Naive thymus-derived CD8-positive, alpha-beta T cell (primary cell): Measurements from ENCODE around the gene LIN7A. TPM values are rescaled to one million over a fixed set of nuclear protein-coding genes. Genes with fewer than 3 reads are reported as not detected.

Experiments
- ATAC-seq, 2 donors: fragments of 150-1000 bp; cut with Tn5 transposase in 1 of 2; sonication (Bioruptor Pico), chemical (Tn5 transposase) in 1 of 2; 1 replicate in 1 of 2; 2 replicates in 1 of 2; pipeline ENCODE4 v1.10.0; 2021; ENCODE audit warnings: mild to moderate bottlenecking in 2 of 2, moderate library complexity in 2 of 2
- POLR2A ChIA-PET: fragments of 350-600 bp; sonication (Branson Sonifier 250); formaldehyde crosslinking; loops from one replicate; lab custom pipeline; 2021; ENCODE audit warnings: antibody characterized with exemption; lab: Charles Lee
- DNase-seq, 10 donors: peaks; one replicate each; pipeline versions ENCODE4 v3.0.0 to v3.0.0-alpha.2; 2020 to 2022
- H3K27ac Mint-ChIP-seq, 10 donors: one replicate each; pipeline ENCODE4 v1.8.0; 2020 to 2022; ENCODE audit warnings: mild to moderate bottlenecking in 10 of 10, mixed read lengths in 10 of 10, moderate library complexity in 4 of 10, inconsistent platforms in 1 of 10
- H3K27me3 Mint-ChIP-seq, 5 donors: one replicate each; pipeline ENCODE4 v1.8.0; 2021 to 2022; ENCODE audit warnings: mixed read lengths in 5 of 5
- H3K36me3 Mint-ChIP-seq, 3 donors: one replicate each; pipeline ENCODE4 v1.8.0; 2020 to 2022; ENCODE audit warnings: mixed read lengths in 3 of 3, mild to moderate bottlenecking in 2 of 3, inconsistent platforms in 1 of 3
- H3K4me1 Mint-ChIP-seq, 4 donors: one replicate each; pipeline ENCODE4 v1.8.0; 2021 to 2022; ENCODE audit warnings: mixed read lengths in 4 of 4
- H3K4me3 Mint-ChIP-seq, 10 donors: one replicate each; pipeline ENCODE4 v1.8.0; 2020 to 2022; ENCODE audit warnings: mild to moderate bottlenecking in 10 of 10, mixed read lengths in 10 of 10, moderate library complexity in 6 of 10, inconsistent platforms in 1 of 10
- H3K9me3 Mint-ChIP-seq, 9 donors: one replicate each; pipeline ENCODE4 v1.8.0; 2020 to 2022; ENCODE audit warnings: mixed read lengths in 9 of 9, mild to moderate bottlenecking in 3 of 9, inconsistent platforms in 1 of 9, moderate library complexity in 1 of 9
- polyA plus RNA-seq, 3 donors: library from polyadenylated mRNA; unstranded; fragments of 300-500 nt; fragmentation: Illumina TruSeq; gene quantifications; one replicate each; pipeline ENCODE4 v1.2.3, GENCODE V29; 2021
- total RNA-seq, 8 experiments: library from RNA in 2 of 8; stranded (reverse) in 2 of 8; gene quantifications; one replicate each; pipeline ENCODE4 v1.2.3 and lab custom pipeline; 2021 to 2026

The LIN7A gene, protein sequence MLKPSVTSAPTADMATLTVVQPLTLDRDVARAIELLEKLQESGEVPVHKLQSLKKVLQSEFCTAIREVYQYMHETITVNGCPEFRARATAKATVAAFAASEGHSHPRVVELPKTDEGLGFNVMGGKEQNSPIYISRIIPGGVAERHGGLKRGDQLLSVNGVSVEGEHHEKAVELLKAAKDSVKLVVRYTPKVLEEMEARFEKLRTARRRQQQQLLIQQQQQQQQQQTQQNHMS
- total RNA-seq (not detected), polyA plus RNA-seq (not detected), total RNA-seq (lab: John Stamatoyannopoulos, UW) (0 reads per million in 6 experiments)

GRCh38 chr12:80937391-80938238, at the start of gene LIN7A:
TSS of gene LIN7A (minus strand) at chr12:80937934. CDS start at chr12:80937722, 212 bp downstream.
- ATAC-seq (no peak), DNase-seq (no peak)
- peaks cover 0 to 7% (median 3%) of the 10 kb centered on the region in 9 donors for H3K9me3 Mint-ChIP-seq
- H3K27me3 Mint-ChIP-seq, result peaks cover 19 to 36% (median 25%) of the 10 kb centered on the region in 5 donors
- H3K4me3 Mint-ChIP-seq, result peak within 1 kb of the TSS in 2 of 10 donors; percentile 24 to 39
- POLR2A ChIA-PET, result no interaction called here
- no peak within 1 kb of the TSS for H3K27ac Mint-ChIP-seq
- H3K4me1 Mint-ChIP-seq, result no peaks in the 10 kb centered on the region
- H3K36me3 Mint-ChIP-seq, result no peaks in the 10 kb centered on the region

- Mint-ChIP-seq H3K9me3 (peaks cover 0 to 16% (median 2%) of the 10 kb centered on the region in 9 donors), H3K4me3 (no peak overlapping the region), H3K27me3 (no peaks in the 10 kb centered on the region), H3K4me1 (no peaks in the 10 kb centered on the region), H3K36me3 (no peaks in the 10 kb centered on the region), H3K27ac (no peak overlapping the region)
- POLR2A ChIA-PET, result no interaction called here
- ATAC-seq (no peak), DNase-seq (no peak)
These were observed 48.5 kb upstream of the LIN7A start for GRCh38 chr12:80986224-80986623.

DNA sequence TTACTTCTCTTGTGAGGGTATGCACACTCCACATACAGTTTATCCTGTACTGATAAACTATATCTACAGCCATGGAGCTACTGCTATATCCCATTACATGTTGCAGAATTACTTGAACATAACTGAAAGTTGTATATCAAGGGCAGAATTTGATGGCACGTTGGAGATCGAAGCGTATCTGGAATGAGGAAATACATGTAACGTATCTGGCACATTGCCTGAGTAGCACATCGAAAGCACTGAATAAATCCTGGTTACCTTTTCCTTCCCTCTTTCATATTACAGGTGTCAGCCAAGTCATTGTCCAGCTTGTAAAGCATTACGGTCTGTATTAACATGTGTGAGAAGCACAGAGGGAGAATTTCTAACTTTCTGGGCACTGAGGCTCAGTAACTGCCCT, 42.1 kb upstream of the LIN7A start:
- H3K4me3 Mint-ChIP-seq, result no peak overlapping the region
- POLR2A ChIA-PET, result no interaction called here
- no peak for ATAC-seq
- H3K36me3 Mint-ChIP-seq, result no peaks in the 10 kb centered on the region
- no peak for DNase-seq
- H3K27me3 Mint-ChIP-seq, result no peaks in the 10 kb centered on the region
- H3K9me3 Mint-ChIP-seq, result peaks cover 0 to 9% (median 6%) of the 10 kb centered on the region in 9 donors
- H3K4me1 Mint-ChIP-seq, result no peaks in the 10 kb centered on the region
- no peak overlapping the region for H3K27ac Mint-ChIP-seq

DNA sequence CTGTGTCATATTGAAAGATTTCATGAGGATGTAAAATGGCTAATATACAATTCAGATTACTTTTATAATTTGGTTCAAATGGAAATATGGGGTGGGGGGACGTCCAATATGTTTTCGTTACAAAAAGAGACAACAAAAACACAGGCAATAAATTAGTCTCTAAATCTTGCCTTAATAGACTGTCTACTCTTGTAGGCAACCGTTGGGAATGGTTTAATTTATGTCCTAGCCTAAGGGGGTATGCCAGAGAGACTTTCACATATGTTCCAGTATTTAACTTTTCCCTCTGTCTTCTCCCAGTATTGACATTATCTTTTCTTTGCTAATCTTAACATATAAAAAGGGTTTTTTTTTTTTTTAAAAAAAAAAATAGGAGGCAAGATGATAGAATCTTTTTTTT, 41.5 kb upstream of the LIN7A start:
- Mint-ChIP-seq H3K36me3 (no peaks in the 10 kb centered on the region), H3K4me1 (no peaks in the 10 kb centered on the region), H3K9me3 (peaks cover 0 to 9% (median 5%) of the 10 kb centered on the region in 9 donors), H3K27me3 (no peaks in the 10 kb centered on the region), H3K4me3 (no peak overlapping the region), H3K27ac (no peak overlapping the region)
- ATAC-seq, result no peak
- no peak for DNase-seq
- POLR2A ChIA-PET, result no interaction called here

DNA sequence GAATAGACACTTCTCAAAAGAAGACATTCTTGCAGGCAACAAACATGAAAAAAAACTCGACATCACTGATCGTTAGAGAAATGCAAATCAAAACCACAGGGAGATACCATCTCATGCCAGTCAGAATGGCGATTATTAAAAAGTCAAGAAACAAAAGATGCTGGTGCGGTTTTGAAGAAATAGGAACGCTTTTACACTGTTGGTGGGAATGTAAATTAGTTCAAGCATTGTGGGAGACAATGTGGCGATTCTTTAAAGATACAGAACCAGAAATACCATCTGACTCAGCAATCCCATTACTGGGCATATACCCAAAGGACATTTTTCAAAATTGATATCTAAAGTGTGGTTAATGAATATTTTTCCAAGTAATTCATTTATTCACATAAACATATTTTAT, 39.6 kb upstream of the LIN7A start:
- H3K27ac Mint-ChIP-seq, result no peak overlapping the region
- no peak for ATAC-seq
- no peak for DNase-seq
- no peak overlapping the region for H3K4me3 Mint-ChIP-seq
- POLR2A ChIA-PET, result no interaction called here
- no peaks in the 10 kb centered on the region for H3K36me3 Mint-ChIP-seq
- H3K4me1 Mint-ChIP-seq, result no peaks in the 10 kb centered on the region
- H3K27me3 Mint-ChIP-seq, result no peaks in the 10 kb centered on the region
- peaks cover 0 to 9% (median 4%) of the 10 kb centered on the region in 9 donors for H3K9me3 Mint-ChIP-seq

DNA sequence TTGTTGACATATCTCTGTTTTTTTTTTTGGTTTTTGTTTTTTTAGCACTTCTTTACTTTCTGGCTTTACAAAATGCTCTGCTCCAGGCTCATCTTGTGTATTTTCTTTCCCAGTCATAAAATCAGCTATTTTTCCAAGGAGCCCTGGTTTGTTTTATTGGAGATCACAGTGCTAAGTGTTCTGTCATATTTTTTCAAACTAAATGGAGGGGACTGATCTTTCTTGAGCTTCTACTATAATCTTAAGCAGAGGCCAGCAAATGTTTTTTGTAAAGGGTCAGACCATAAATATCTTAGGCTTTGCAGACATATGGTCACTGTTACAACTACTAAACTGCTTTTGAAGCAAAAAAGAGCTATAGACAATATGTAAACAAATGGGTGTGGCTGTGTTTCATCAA, 30.6 kb upstream of the LIN7A start:
- Mint-ChIP-seq H3K27ac (no peak overlapping the region), H3K9me3 (peaks cover 0 to 10% (median 3%) of the 10 kb centered on the region in 9 donors), H3K36me3 (no peaks in the 10 kb centered on the region), H3K4me3 (no peak overlapping the region), H3K27me3 (peaks cover 0 to 2% (median 0%) of the 10 kb centered on the region in 5 donors), H3K4me1 (no peaks in the 10 kb centered on the region)
- ATAC-seq, result no peak
- POLR2A ChIA-PET, result no interaction called here
- DNase-seq, result no peak

- peaks cover 0 to 2% (median 0%) of the 10 kb centered on the region in 5 donors for H3K27me3 Mint-ChIP-seq
- H3K4me1 Mint-ChIP-seq, result no peaks in the 10 kb centered on the region
- DNase-seq (no peak), ATAC-seq (no peak)
- POLR2A ChIA-PET, result no interaction called here
- peaks cover 0 to 14% (median 3%) of the 10 kb centered on the region in 9 donors for H3K9me3 Mint-ChIP-seq
- no peak overlapping the region for H3K4me3 Mint-ChIP-seq
- H3K36me3 Mint-ChIP-seq, result no peaks in the 10 kb centered on the region
- no peak overlapping the region for H3K27ac Mint-ChIP-seq
These were observed 29.8 kb upstream of the LIN7A start for GRCh38 chr12:80967565-80967964.

DNA sequence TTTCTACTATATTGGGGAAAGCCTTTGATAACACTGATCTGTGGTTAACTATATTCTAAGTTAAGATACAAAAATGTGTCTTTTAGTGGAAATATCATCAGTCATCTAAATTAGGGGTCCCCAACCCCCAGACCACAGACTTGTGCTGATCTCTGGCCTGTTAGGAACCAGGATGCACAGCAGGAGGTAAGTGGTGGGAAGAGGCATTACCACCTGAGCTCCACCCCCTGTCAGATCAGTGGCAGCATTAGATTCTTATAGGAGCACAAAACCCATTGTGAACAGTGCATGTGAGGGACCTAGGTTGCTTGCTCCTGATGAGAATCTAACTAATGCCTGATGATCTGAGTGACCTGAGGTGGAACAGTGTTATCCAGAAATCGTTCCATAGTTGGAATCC, 28.3 kb upstream of the LIN7A start:
- H3K27me3 Mint-ChIP-seq, result peaks cover 0 to 2% (median 0%) of the 10 kb centered on the region in 5 donors
- H3K4me3 Mint-ChIP-seq, result no peak overlapping the region
- H3K9me3 Mint-ChIP-seq, result peaks cover 0 to 20% (median 5%) of the 10 kb centered on the region in 9 donors
- no peak for ATAC-seq
- no peaks in the 10 kb centered on the region for H3K4me1 Mint-ChIP-seq
- DNase-seq, result no peak
- POLR2A ChIA-PET, result no interaction called here
- H3K27ac Mint-ChIP-seq, result no peak overlapping the region
- no peaks in the 10 kb centered on the region for H3K36me3 Mint-ChIP-seq

DNA sequence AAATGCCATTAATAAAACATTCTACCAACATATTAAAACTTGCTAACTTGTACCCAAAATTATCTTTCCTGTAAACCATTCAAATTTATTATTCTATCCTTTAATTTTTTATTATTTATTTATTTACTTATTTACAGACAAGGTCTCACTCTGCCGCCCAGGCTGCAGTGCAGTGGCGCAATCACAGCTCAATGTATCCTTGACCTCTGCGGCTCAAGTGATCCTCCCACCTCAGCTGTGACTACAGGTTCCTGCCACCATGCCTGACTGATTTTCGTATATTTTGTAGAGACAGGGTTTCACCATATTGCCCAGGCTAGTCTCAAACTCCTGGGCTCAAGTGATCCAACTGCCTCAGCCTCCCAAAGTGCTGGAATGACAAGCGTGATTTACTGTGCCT, 20.4 kb upstream of the LIN7A start:
- ATAC-seq (no peak), DNase-seq (no peak)
- POLR2A ChIA-PET, result no interaction called here
- Mint-ChIP-seq H3K27ac (no peak overlapping the region), H3K4me3 (no peak overlapping the region), H3K4me1 (no peaks in the 10 kb centered on the region), H3K9me3 (peaks cover 0 to 26% (median 2%) of the 10 kb centered on the region in 9 donors), H3K27me3 (no peaks in the 10 kb centered on the region), H3K36me3 (no peaks in the 10 kb centered on the region)

- H3K4me3 Mint-ChIP-seq, result no peak overlapping the region
- DNase-seq (no peak), ATAC-seq (no peak)
- no peaks in the 10 kb centered on the region for H3K27me3 Mint-ChIP-seq
- peaks cover 0 to 8% (median 0%) of the 10 kb centered on the region in 9 donors for H3K9me3 Mint-ChIP-seq
- no peaks in the 10 kb centered on the region for H3K4me1 Mint-ChIP-seq
- H3K36me3 Mint-ChIP-seq, result no peaks in the 10 kb centered on the region
- POLR2A ChIA-PET, result no interaction called here
- no peak overlapping the region for H3K27ac Mint-ChIP-seq
These were observed 17.3 kb upstream of the LIN7A start for GRCh38 chr12:80954857-80955520.

- POLR2A ChIA-PET, result no interaction called here
- Mint-ChIP-seq H3K36me3 (no peaks in the 10 kb centered on the region), H3K27ac (no peak overlapping the region), H3K4me1 (no peaks in the 10 kb centered on the region), H3K9me3 (peaks cover 0 to 14% (median 0%) of the 10 kb centered on the region in 9 donors), H3K4me3 (no peak overlapping the region), H3K27me3 (no peaks in the 10 kb centered on the region)
- ATAC-seq (no peak), DNase-seq (no peak)
These were observed 14.7 kb upstream of the LIN7A start for GRCh38 chr12:80952443-80952842.

DNA sequence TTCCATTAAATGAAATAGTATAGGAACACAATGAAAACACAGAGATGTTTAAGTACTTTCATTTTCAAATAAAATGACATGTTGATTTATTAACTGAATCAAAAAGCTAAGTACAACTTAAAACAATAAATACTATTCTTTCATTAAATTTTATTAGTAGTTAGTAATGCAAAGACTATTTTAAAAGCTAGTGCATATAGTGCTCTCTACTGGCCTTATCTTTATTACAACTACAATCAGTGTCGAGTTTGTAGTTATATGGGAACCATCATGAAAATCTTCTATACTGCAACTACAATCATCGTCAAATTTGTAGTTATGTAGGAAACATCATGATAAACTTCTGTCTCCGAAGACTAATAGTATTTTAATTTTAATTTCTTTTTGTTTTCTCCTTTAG, 8.9 kb upstream of the LIN7A start:
- peaks cover 0 to 3% (median 2%) of the 10 kb centered on the region in 5 donors for H3K27me3 Mint-ChIP-seq
- DNase-seq (no peak), ATAC-seq (no peak)
- no peaks in the 10 kb centered on the region for H3K36me3 Mint-ChIP-seq
- no peak overlapping the region for H3K27ac Mint-ChIP-seq
- H3K4me3 Mint-ChIP-seq, result no peak overlapping the region
- POLR2A ChIA-PET, result no interaction called here
- H3K4me1 Mint-ChIP-seq, result no peaks in the 10 kb centered on the region
- peaks cover 0 to 12% (median 0%) of the 10 kb centered on the region in 9 donors for H3K9me3 Mint-ChIP-seq

- no peaks in the 10 kb centered on the region for H3K4me1 Mint-ChIP-seq
- DNase-seq (no peak), ATAC-seq (no peak)
- no peak overlapping the region for H3K4me3 Mint-ChIP-seq
- H3K27ac Mint-ChIP-seq, result no peak overlapping the region
- POLR2A ChIA-PET, result no interaction called here
- no peaks in the 10 kb centered on the region for H3K36me3 Mint-ChIP-seq
- peaks cover 7 to 11% (median 8%) of the 10 kb centered on the region in 5 donors for H3K27me3 Mint-ChIP-seq
- peaks cover 0 to 16% (median 2%) of the 10 kb centered on the region in 9 donors for H3K9me3 Mint-ChIP-seq
These were observed 5.6 kb upstream of the LIN7A start for GRCh38 chr12:80943338-80943737.
